SK-MEL-5 (cell line): Measurements from ENCODE around the gene PIEZO1. TPM values are rescaled to one million over a fixed set of nuclear protein-coding genes. Genes with fewer than 3 reads are reported as not detected.
"Not testable (repeated sequence)": the region's sequence is repeated elsewhere in the genome, so short reads cannot be mapped to it uniquely, and the experiment has no call there.

Experiments
- DNase-seq: peaks from one replicate; pipeline ENCODE4 v3.0.0-alpha.2; 2016; ENCODE audit warnings: low read depth, low spot score
- in situ Hi-C: cut with HindIII; loops from 2 replicates; pipeline ENCODE4 v1.10.0; 2016; ENCODE audit warnings: low sequenced_read_pairs, high pct_unique_total_duplicates, low pct_unique_long_range_greater_than_20kb
- polyA plus RNA-seq, 2 experiments: library from polyadenylated mRNA; depleted of rRNA; stranded (reverse); fragments of >200 nt; gene quantifications; 2 replicates each; pipeline ENCODE4 v1.2.3, GENCODE V29; 2015
- total RNA-seq: library from RNA; depleted of rRNA; stranded (reverse); fragments of >200 nt; shearing (Covaris generic); gene quantifications from 2 replicates; pipeline ENCODE4 v1.2.3, GENCODE V29; 2014; rRNA removed

The PIEZO1 gene
- 44.1 and 48.7 TPM in 2 replicates for total RNA-seq
- 84.8 and 136 TPM in 2 replicates for polyA plus RNA-seq (2015; cell fraction: cytosol; rRNA removed)
- polyA plus RNA-seq (2015; cell fraction: nucleus; rRNA removed) = 236 and 297 TPM in 2 replicates

DNA sequence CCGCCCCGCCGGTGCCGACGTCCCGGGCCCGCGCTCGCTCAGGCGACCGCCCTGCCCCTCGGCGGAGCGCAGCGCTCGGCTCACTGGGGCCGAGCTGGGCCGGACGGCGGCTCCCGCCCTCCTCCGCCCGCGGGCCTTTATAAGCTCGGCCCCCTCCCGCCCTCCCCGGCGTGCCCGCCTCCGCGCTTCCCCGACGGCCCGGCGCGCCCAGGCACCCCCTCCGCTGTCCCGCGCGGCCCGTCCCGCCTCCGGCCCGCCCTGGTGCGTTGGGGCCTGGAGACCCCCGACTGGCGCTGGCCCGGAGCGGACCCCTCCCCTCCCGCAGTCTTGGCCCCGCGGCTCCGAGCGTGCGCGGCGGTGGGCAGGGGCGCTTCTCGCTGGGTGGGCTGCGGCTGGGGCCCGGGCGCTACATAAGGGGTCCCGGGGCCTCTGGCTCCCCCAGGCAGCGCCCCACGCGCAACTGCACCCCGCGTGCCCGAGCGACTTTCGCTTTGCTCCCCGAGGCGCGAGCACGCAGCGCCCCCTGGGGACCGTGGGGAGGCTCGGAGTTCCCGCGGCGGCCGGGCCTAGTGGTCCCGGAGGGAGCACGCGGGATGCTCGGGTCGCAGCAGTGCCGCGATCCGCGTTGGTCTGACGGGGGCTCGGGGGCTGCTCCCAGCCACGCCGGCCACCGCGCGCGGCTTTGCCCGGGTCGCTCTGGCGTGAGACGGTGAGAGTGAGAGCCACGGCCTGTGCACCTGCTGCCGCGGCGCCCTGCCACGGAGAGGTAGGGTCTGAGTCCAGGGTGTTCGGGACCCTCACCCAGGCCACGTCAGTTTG lies at the start of gene PIEZO1:
TSS of gene PIEZO1 (minus strand) at position 115 of the 819 bp plus-strand sequence. CDS start 256 bp downstream, outside the sequence.
- in situ Hi-C loops = no loop called here
- peak; percentile 50 for DNase-seq

DNA sequence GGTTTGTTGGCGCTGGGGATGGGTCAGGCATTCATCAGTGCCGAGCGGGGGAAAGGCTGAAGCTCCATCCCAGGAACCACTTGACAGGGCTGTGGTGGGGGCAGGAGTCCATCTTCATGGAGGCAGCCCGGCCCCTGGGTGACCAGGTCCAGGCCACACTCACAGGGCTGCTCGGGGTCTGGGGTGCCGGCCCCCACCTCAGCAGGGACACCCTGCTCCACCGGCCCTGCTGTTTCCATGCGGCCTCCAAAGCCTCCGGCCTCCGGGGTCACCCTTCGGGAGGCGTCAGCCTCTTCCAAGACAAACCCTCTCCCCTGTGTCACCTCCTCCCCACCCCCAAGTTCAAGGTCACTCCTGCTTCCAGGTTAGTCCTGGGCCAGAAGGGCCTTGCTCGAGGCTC lies 49.6 kb upstream of the PIEZO1 start:
- no peak for DNase-seq
- in situ Hi-C loops = no loop called here

DNA sequence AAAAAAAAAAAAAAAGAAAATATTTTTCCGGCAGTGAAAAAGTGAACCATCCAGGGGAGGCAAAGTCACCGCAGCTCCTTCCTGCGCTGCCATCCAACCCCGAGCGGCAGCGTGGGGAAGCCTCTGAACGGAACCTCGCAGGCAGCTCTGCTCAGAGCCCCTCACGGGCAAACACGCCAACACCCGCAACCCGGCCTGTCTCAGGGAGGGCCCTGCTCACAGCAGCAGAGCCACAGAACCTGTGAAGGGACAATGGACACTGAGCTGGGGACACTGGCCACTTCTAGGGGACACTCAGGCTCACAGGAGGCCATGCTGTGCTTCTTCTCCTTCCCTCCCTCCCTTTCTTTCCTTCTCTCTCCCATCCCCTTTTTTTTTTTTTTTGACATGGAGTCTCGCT lies 48.1 kb upstream of the PIEZO1 start:
- no peak for DNase-seq
- in situ Hi-C loops = no loop called here

DNA sequence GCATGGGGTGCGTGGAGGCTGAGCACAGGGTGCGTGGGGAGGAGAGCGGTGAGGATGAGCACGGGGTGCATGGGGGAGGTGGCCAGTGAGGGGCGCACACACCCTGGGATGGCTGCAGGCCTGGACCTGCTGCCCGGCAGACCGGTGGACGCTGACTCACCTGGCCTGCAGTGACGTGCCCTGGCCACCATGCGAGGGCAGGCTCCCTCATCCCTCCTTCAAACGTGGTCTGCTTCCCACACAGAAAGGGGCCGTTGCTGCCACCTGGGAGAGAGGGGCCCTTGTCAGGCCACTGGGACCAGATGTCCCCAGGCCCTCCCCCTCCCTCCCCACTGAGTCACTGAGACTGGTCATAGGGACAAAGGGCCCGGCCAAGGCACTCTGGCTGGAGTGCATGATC lies 46.8 kb upstream of the PIEZO1 start:
- no peak for DNase-seq
- in situ Hi-C loops = no loop called here

DNA sequence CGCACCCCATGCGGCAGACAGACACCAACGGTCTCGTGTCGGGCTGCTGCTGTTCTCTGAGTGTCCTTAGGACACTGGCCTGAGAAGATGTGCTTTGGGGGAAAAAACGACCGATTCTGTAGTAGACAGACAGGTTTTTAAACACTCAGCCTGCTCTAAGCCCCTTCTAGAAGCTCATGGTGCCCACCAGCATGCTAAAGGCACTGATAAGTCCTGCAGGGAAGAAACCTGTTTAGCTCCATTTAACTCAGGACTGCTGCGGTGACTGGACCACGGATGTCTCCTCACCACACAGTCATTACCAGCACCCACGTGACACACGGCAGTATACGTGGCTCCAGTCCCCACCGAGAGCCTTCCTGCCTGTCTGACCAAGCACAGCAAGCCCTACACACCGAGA lies 45.8 kb upstream of the PIEZO1 start:
- DNase-seq = no peak
- in situ Hi-C loops = no loop called here

- no peak for DNase-seq
- in situ Hi-C loops = no loop called here
Observed at GRCh38 chr16:88830258-88830657, 45.2 kb upstream of the PIEZO1 start.

- DNase-seq = no peak
- in situ Hi-C loops = no loop called here
Observed at GRCh38 chr16:88828711-88829110, 43.7 kb upstream of the PIEZO1 start.

DNA sequence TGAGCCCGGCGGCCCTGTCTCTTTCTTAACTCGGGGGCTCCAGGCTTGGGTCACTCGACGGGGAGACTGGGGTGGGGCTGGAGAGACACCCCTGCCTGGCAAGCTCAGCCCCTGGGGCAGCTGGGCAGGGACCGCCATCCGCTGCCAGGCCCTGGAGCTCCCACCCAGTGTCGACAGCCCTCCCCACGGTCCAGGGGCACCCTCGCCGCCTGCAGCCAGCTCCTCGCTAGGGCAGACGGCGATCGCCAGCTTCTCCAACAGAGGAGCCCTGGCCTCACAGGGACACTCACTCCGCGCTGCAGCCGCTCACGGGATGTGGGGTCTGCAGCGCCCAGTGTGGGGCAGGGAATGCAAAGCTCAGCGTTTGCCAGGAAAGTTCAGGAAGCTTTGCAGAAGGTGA lies 42.7 kb upstream of the PIEZO1 start:
- in situ Hi-C loops = no loop called here
- no peak for DNase-seq

DNA sequence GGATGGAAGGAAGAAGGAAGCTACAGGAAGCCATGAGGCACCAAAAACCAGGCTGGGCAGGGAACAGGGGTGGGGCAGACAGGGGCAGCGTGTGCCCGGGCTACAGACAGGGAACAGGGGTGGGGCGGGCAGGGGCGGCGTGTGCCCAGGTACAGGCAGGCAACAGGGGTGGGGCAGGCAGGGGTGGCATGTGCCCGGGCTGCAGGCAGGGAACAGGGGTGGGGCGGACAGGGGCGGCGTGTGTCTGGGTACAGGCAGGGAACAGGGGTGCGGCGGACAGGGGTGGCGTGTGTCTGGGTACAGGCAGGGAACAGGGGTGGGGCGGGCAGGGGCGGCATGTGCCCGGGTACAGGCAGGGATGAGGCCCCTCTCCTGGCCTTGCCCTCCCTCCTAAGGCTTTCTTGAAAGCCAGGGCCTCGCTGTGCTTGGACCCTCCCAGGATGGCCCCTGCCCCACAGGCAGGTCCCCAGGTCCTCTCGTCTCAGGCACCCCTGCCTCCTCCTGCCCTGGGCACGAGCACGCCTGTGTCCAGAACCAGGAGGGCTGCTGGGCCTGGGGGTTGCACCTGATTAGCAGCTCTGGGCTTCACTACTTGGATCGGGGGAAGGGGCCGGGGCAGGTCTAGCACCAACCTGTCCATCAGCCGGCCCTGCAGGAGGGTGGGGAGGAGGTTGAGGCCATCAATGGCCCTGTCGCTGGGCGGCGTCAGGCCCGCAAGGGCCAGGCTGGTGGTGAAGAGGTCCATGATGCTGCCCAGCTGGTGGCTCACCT lies 41.2 kb upstream of the PIEZO1 start:
- in situ Hi-C loops = no loop called here

DNA sequence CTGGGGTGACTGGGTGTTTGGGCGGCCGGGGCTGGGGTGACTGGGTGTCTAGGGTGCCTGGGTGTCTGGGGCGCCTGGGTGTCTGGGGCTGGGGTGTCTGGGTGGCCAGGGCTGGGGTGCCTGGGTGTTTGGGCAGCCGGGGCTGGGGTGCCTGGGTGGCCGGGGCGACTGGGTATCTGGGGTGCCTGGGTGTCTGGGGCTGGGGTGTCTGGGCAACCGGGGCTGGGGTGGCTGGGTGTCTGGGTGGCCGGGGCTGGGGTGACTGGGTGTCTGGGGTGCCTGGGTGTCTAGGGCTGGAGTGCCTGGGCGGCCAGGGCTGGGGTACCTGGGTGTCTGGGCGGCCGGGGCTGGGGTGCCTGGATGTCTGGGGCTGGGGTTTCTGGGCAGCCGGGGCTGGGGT lies 40.1 kb upstream of the PIEZO1 start:
- no peak for DNase-seq
- in situ Hi-C loops = no loop called here

More for the DNA sequence above, 41.2 kb upstream of the PIEZO1 start:
- no peak for DNase-seq

- no peak for DNase-seq
- in situ Hi-C loops = no loop called here
Observed at GRCh38 chr16:88824256-88825077, 39.4 kb upstream of the PIEZO1 start.

DNA sequence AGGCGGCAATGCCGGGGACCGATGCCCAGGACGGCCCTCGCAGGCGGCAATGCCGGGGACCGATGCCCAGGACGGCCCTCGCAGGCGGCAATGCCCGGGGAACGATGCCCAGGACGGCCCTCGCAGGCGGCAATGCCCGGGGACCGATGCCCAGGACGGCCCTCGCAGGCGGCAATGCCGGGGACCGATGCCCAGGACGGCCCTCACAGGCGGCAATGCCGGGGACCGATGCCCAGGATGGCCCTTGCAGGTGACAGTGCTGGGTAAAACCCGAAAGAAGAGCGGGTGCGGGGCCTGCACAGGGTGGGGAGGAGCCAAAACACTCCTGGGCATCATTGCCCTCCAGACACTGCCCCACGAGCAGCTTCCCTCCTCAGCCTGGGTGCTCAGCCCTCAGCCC lies 38.6 kb upstream of the PIEZO1 start:
- in situ Hi-C loops, DNase-seq: not testable (repeated sequence)

DNA sequence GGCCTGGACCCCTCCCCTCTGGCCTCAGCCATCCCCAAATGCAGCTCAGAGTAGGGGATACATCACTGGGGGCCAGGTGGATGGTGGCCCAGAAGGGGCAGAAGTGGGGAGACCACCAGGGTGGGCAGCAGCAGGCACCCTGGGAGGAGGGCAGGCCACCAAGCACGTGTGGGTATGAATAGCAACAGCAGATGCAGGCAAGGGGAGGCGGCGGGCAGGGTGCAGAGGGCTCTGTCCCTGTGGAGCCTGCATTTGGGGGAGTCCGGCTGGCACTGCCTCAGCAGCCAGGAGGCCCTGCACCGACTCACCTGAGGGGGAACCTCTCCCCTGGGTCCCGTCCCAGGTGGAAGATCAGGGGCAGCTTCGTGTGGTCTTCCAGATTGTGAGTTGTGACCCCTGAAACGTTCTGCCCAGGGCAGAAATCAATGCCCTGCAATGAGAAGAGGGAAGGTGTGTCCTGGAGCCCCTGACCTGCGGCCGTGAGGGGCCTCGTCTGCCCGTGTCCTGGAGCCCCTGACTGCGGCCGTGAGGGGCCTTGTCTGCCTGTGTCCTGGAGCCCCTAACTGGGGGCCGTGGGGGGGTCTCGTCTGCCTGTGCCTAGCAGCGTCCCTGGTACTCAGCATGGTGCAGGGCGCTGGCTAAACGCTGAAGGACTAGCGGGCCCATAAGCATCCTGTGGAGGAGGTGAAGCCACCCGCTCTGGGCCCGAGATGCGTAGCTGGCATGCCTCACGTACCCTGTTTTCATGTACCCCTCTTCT lies 37.4 kb upstream of the PIEZO1 start:
- in situ Hi-C loops = no loop called here

GRCh38 chr16:88821168-88821850 lies 36.3 kb upstream of the PIEZO1 start:
- in situ Hi-C loops = no loop called here
- peak; percentile 23 for DNase-seq

More for the DNA sequence above, 37.4 kb upstream of the PIEZO1 start:
- no peak for DNase-seq

- DNase-seq = no peak
- in situ Hi-C loops = no loop called here
Observed at GRCh38 chr16:88820385-88821025, 35.5 kb upstream of the PIEZO1 start.

GRCh38 chr16:88819126-88819525 lies 34.1 kb upstream of the PIEZO1 start:
- DNase-seq = no peak

More at GRCh38 chr16:88819126-88819525, 34.1 kb upstream of the PIEZO1 start:
- in situ Hi-C loops = no loop called here
